Stimulated activated CD8-positive, alpha-beta memory T cell treated with anti-CD3 and anti-CD28 coated beads, Interleukin-15, amount 100 ng/mL, for 1 hour (primary cell): ENCODE results near the gene RTBDN.

Experiments used
- DNase-seq: peaks from one replicate; pipeline ENCODE4 v3.0.0-alpha.2; 2020; ENCODE audit warnings: low read depth

RTBDN gene

GRCh38 chr19:12792051-12792852, 42.1 kb downstream of the RTBDN start:
- DNase-seq = no peak

GRCh38 chr19:12791345-12792050, 42.9 kb downstream of the RTBDN start, which contains the start of gene JUNB:
Gene JUNB, plus strand, starts transcription at chr19:12791486. Its CDS starts 286 bp downstream, at chr19:12791772.
- DNase-seq = peak; percentile 93

GRCh38 chr19:12790628-12791344, 43.6 kb downstream of the RTBDN start:
- DNase-seq = no peak

GRCh38 chr19:12789904-12790619, 44.3 kb downstream of the RTBDN start:
- peak; percentile 83 for DNase-seq

GRCh38 chr19:12789098-12789903, 45.1 kb downstream of the RTBDN start:
- DNase-seq = no peak

- no peak for DNase-seq
Observed at GRCh38 chr19:12788682-12789097, 45.7 kb downstream of the RTBDN start.

GRCh38 chr19:12788042-12788681, 46.2 kb downstream of the RTBDN start:
- no peak for DNase-seq

GRCh38 chr19:12787458-12787857, 46.9 kb downstream of the RTBDN start:
- DNase-seq = no peak

- no peak for DNase-seq
Observed at GRCh38 chr19:12786952-12787351, 47.4 kb downstream of the RTBDN start.

- no peak for DNase-seq
Observed at GRCh38 chr19:12786141-12786870, 48.1 kb downstream of the RTBDN start.

GRCh38 chr19:12785431-12786031, 48.8 kb downstream of the RTBDN start:
- no peak for DNase-seq

- no peak for DNase-seq
Observed at GRCh38 chr19:12784871-12785430, 49.4 kb downstream of the RTBDN start.

- DNase-seq = no peak
Observed at GRCh38 chr19:12784394-12784870, 49.9 kb downstream of the RTBDN start.

- no peak for DNase-seq
Observed at GRCh38 chr19:12783849-12784393, 50.5 kb downstream of the RTBDN start.

GRCh38 chr19:12783291-12783848, 51.0 kb downstream of the RTBDN start:
- no peak for DNase-seq

- DNase-seq = peak; percentile 72
Observed at GRCh38 chr19:12782424-12783290, 51.7 kb downstream of the RTBDN start.

GRCh38 chr19:12782174-12782423, 52.3 kb downstream of the RTBDN start:
- DNase-seq = no peak
